T-helper 2 cell (primary cell): ENCODE measurements around the gene MTMR8.
"Not testable (repeated sequence)": the region's sequence is repeated elsewhere in the genome, so short reads cannot be mapped to it uniquely, and the experiment has no call there.

Experiments used
- DNase-seq, 5 experiments: peaks; one replicate each; pipeline versions ENCODE4 v3.0.0 to v3.0.0-alpha.2; 2012 to 2022
- total RNA-seq, 2 donors: gene quantifications; one replicate each; lab custom pipeline; 2026; lab: John Stamatoyannopoulos, UW

Gene MTMR8
- 2.2 to 5.5 reads per million in 2 donors for total RNA-seq

DNA sequence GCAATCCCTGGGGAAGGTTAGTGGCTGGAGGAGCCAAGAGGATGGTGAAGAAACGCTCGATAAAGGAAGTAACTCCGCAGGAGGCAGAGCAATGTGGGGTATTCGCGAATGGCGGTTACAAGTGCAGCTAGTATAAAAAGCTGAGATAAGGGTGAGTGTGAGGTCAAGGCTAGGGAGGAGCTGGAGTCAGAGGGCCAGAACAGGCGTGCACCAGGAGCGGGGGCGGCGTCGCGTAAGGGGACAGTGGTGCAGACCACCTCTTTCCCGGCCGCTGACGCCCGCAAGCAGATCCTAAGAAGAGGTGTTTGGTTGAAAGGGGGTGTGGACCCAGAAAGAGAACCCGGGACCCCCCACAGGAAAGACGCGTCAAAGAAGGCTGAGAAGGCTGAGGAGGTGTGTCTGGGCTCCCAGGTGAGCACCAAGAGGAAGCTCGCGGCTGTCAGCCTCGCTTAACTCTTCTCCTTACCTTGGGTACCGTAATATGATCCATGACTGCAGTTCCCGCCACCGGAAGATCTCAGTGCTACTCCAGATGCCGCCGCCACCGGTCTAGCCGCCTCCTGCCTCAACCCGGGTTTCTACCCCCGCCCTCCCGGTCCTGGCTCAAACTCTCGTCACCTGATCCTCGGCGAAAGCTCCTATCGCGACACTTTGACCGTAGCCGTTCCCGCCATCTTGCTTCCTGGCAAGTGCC lies at the start of gene MTMR8:
TSS of gene MTMR8 (minus strand) at position 579 of the 694 bp plus-strand sequence. CDS start at position 490, 89 bp downstream.
- peak; percentile 49 to 86 (median 69) for DNase-seq

DNA sequence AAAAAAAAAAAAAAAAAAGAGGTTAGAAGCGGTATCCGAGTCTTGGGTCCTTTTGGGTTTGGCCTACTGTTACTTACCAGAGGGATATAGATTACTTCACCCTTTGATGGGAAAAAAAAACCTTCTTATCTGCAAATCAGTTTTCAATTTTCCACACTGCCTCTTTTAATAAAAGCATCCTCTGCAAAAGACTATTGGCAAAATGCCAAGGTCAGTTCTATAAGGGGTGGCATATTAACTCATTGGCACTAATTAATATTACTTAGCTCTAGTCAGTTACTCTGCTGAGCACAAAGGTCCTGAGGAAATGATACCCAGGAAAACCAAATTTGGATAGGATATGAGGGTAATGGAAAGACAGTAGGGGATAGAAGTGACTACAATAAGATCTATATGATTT lies 44.3 kb upstream of the MTMR8 start:
- DNase-seq, result no peak

DNA sequence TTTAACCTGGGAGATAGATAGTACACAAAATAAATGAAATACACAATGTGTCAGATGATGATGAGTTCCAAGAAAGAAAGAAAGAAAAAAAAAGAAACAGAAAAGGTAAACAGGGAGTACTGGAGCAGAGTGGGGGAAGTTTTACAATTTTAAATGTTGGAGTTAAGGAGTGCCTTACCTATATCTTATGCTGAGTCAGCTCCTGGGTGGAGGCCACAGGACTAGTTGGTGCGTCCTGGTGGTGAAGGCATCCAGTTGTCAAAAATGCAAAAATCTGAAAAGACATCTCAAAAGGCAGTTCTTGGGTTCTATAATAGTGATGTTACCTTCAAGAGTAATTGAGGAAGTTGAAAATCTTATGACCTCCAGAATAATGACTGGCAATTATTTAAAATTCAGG lies 42.4 kb upstream of the MTMR8 start:
- no peak for DNase-seq

DNA sequence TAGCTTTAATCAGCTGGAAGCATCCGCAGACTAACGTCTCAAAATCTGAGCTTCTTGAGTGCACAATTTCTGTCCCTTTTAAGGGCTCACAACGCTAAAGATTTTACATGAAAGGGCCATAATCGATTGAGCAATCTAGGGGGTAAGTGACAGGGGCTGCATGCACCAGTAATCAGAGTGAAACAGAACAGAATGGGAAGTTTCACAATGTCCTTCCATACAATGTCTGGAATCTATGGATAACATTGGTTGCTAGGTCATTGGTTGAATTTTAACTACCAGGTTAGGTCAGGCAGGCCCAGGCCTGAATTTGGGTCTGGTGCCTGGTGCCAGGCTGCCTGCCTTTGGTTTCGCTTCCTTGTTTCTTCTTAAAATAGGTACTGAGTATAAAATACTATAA lies 42.0 kb upstream of the MTMR8 start:
- DNase-seq, result no peak

DNA sequence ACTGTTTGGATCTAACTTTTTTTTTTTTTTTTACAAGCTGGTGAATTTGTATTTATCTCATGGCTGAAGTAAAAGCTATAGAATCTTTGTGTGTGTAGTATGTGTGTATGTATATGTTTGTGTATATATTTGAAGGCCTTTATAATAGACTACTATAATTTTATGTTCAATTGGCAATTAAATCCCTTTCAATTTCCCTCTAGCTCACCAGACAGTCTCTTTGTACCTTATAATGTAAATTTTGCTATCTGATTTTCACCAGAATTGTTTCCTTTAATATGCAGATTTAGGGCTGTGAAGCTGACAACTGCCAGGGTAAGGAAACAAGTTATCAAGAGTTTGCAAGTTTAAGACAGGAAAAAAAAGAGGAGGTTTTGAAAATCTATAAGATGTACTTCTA lies 33.1 kb upstream of the MTMR8 start:
- DNase-seq, result no peak

DNA sequence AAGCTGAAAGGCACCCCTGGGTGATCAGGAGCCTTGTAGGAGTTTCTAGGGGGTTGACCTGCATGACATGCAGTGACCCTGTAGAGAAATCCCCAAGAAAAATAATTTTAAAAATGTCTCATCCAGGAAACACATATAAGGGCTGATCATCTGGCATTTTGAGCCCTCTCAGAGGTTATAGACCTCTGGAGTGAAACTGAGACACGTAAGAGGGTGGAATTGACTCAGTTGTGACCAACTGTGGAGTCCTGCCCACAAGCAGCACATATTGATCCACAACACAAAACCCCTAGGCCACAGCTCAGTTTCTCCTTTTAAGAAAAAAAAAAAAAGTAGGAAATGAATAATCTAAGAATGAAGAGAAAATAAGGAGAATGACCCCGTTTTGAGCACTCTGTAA lies 32.5 kb upstream of the MTMR8 start:
- peak in 1 of 5 experiments; percentile 31 for DNase-seq

DNA sequence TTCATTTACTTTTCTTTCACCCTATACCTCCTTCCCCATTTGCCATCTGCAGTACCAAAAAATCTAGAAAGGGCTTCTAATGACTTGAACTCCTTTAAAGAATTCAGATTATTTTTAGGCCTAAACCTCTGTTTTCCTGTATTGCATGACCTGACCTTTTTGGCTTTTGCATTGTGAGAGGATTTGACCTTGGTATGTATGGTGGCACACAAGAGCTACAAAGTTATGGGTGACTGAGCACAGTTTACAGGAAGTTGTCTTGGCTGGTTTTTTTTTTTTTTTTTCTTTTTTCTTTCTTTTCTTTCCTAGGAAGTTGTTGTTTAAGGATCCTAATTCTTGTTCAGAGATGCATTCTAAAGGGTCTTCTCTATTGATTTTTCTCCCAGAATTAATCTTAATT lies 32.0 kb upstream of the MTMR8 start:
- no peak for DNase-seq

DNA sequence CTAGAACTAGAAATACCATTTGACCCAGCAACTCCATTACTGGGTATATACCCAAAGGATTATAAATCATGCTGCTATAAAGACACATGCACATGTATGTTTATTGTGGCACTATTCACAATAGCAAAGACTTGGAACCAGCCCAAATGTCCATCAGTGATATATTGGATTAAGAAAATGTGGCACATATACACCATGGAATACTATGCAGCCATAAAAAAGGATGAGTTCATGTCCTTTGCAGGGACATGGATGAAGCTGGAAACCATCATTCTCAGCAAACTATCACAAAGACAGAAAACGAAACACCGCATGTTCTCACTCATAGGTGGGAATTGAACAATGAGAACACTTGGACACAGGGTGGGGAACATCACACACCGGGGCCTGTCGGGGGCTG lies 14.5 kb upstream of the MTMR8 start:
- DNase-seq, result not testable (repeated sequence)

DNA sequence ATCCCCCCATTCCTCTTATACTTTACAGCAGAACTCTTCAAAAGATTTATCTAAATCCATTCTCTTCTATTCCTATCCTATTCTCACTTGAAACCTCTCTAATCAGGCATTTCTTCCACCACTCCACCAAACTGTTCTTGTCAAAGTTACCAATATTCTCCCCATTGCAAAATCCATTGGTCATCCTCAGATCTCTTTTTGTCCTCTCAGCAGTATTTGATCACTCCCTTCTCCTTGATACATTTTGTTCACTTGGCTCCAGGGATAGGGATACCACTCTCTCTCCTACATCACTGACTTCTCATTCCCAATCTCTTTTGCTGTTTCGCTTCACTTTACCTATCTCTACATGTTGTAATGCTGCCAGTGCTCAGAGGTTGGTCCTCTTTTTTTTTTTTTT lies 2.8 kb upstream of the MTMR8 start:
- no peak for DNase-seq

DNA sequence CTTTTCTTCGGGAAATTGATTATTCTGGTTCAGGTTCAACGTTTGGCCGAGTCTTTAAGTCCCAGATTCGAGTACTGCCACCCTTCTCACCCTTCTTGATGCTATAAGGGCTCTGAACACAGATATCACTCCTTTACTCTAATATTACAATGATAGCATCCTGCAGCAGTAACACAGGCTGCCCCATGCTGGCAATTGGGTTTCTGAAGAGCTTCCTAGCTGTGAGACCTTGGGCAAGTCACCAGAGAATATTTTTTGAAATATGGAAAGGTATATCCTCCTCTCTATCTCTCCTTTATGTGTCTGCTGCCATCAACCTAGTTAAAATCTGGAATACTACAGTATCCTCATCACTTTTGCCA lies 297 bp upstream of the MTMR8 start:
- DNase-seq, result no peak

DNA sequence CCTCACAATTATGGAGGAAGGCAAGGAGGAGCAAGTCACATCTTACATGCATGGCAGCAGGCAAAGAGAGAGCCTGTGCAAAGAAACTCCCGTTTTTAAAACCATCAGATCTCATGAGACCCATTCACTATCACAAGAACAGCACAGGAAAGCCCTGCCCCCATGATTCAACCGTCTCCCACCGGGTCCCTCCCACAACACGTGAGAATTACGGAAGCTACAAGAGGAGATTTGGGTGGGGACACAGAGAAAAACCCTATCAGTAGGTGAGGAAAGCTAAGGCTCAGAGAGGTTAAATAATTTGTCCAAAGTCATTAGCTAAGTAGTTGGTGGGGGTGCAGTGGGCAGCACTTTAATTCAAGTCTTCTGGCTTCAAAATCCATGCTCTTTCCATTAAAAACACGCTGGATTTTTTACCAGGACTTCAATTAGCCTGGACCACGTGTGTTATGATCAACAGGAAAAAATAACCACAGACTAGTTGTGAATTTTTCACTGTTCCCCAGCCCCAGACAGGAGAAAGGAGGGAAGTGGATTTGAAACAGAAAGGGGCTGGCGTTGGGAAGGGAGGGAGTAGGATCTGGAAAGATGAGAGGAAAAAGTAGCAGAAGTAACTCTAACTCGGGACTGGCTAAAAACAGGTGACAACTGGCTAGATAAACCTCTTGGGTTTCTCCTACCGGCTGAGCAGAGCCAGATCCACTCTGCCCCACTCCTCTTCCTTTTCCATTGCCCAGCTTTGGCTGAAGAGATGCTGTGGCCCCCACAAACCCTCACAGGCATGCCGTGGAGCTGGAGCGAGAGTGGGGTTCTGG lies 986 bp downstream of the MTMR8 start:
- peak in 1 of 5 experiments; percentile 0 for DNase-seq

DNA sequence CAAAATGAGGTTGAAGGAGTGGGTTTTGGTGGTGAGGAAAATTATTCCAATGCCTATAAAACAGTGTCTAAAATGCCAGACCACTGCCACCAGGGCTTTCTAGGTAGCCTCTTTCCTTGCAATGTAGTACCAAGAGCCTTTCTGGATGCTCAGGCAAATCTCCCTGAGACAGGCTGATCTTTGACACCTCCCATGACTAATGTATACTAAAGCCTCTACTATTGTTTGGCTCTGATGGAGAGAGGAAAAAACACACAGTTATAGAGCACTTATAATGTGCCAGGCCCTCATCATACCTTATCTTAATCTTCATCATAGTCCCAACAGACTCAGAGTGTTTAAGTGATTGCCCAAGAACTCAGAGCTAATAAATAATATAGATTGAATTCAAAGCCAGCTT lies 5.8 kb downstream of the MTMR8 start:
- DNase-seq, result no peak

DNA sequence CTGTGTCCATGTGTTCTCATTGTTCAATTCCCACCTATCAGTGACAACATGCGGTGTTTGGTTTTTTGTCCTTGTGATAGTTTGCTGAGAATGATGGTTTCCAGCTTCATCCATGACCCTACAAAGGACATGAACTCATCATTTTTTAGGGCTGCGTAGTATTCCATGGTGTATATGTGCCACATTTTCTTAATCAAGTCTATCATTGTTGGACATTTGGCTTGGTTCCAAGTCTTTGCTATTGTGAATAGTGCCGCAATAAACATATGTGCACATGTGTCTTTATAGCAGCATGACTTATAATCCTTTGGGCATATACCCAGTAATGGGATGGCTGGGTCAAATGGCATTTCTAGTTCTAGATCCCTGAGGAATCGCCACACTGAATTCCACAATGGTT lies 14.5 kb downstream of the MTMR8 start:
- DNase-seq, result not testable (repeated sequence)

DNA sequence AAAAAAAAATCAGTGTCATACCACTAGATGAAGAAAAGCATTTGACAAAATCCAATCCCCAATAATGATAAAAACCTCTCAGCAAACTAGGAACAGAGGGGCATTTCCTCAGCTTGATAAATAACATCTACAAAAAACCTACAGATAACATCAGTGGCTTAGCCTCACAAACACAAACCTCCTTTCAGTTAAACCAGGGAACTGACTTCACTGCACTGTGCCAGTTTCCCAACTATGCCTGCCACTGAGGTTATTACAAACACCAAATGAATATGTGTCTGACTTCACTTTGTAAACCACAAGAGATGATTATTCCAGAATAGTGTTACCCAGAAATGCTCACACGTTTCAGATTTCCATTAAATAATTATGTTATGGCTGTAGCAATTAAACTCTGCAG lies 15.3 kb downstream of the MTMR8 start:
- DNase-seq, result peak in 1 of 5 experiments; percentile 41

DNA sequence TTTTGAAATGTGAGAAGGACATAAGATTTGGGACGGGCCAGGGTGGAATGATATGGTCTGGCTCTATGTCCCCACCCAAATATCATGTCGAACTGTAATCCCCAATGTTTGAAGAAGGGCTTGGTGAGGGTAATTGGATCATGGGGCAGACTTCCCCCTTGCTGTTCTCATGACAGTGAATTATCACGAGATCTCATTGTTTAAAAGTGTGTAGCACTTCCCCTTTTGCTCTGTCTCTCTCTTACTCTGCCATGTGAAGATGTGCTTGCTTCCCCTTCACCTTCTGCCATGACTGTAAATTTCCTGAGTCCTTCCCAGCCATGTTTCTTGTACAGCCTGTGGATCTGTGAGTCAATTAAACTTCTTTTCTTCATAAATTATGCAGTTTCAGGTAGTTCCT lies 17.5 kb downstream of the MTMR8 start:
- DNase-seq, result no peak

DNA sequence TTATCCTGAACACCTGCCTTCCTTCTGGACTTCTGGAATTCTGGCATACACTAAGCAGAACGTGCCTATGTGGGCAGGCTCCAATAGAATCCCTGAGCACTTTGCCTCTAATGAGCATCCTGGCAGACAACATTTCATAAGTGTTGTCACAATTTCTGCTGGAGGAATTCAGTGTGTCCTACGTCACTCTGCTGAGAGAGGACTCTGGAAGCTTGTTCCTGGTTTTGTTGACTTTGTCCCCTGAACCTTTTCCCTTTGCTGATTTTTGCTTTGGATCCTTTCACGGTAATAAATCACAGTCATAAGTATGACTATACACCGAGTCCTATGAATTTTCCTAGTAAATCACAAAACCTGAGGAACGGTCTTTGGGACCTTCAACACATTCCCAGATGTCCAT lies 43.2 kb downstream of the MTMR8 start:
- DNase-seq, result no peak

DNA sequence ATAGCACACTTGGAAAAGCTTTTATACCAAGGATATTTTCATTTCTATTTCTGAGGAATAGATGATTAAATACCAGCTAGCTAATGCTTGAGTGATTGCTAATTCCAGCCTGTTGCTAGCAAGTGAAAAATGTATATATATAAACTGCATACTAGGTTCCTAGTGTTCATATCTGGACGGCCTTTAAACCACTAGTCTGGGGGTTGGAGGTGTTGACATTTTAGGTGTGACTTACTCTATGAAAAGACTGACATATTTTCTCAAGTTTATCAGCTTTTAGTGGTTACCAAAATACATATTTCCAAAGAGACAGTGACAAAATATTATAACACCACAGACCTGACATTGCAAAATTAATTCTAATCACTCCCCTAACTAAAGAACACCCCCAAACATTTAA lies 44.7 kb downstream of the MTMR8 start:
- DNase-seq, result no peak

DNA sequence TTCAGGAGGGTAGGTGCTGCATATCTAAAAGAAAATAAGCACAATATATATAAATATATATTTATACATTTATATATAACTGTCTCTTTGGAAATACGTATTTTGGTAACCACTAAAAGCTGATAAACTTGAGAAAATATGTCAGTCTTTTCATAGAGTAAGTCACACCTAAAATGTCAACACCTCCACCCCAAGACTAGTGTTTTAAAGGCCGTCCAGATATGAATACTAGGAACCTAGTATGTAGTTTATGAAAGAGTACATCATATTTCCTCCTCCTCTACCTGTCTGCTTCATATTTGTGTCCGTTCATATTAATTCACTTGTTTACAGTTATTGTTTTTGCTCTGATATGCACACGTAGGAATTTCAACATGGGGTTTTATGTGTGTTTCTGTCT lies 45.2 kb downstream of the MTMR8 start:
- DNase-seq, result no peak

DNA sequence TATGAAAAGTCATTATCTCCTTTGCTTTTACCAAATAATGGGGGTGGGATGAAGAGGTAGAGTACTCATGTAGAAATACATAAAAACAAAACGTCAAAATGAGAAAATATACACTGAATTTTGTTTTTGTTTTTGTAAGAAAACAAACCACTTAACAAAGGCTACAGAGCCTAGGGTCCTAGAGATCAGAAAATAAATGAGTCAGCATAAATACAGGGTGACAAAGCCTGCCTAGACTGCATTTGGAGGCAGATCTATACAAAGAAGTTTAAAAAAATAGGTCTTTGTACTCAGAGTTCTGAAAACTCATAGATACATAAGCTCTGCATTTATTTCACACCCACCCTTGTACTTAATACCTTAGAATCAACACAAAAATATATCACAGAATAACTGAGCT lies 52.4 kb downstream of the MTMR8 start:
- DNase-seq, result no peak

DNA sequence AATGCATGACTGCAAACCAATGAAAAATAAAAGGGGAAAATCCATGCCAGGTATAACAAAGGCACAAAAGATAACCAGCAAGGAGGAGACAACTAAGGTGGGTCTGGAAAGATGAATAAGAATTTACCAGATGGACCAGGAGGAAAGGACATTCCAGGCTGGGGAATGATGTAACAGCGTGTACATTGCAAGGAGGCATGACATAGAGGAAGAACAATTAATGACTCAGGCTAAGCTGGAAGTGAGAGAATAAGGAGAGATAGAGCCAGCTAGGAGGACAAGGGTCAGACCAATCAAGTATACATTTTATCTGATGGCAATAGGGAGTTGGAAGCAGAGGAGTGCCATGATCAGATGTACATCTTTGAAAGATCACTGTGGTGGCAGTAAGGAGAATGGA lies 57.0 kb downstream of the MTMR8 start:
- DNase-seq, result no peak

DNA sequence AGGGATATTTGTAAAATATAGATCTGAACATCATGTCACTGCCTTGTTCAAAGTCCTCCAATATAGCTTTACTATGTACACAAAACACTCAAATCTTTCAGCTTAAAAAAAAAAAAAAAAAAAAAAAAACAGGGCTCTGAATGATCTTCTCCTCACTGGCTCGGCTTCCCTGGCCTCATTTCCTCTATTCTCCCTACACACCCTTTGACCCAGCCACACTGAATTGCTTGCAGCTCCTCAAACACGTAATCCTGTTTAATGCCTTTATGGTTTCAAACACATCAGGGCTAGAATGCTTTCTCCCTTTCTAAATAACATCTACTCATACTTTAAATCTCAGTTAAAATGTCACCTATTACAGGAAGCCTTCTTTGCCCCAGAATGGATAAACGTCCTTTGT lies 60.8 kb downstream of the MTMR8 start:
- no peak for DNase-seq

DNA sequence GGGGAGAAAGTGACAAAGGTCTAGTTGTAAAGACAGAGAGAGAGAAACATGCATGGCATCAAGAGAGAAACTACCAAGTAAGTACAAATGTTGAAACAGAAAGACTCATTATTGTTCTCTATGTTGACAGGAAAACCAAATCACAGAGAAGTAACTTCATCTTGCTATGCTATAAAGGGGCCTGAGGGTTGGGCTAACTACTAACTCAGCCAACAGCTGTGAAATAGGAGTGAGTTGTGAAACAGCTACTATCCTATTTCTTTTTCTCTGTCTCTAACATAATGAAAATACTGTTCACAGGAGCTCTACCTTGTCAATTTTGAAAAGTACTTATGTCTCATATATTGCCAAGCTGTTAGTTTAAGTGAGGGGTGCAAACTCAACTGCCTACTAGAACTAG lies 65.0 kb downstream of the MTMR8 start:
- DNase-seq, result no peak

DNA sequence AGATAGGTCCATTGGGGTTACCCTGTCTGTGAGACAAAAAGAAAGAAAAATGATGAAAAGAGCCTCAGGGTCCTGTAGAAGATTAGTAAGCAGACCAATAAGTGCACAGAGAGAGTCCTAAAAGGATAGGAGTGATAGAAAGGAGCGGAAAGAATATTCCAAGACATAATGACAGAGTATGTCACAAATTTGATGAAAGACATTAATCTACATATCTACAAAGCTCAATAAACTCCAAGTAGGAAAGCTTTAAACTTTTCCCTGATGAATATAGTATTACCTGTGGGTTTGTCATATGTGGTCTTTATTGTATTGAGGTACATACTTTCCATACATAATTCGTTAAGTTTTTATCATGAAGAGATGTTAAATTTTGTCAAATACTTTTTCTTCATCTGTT lies 73.7 kb downstream of the MTMR8 start:
- DNase-seq, result no peak

DNA sequence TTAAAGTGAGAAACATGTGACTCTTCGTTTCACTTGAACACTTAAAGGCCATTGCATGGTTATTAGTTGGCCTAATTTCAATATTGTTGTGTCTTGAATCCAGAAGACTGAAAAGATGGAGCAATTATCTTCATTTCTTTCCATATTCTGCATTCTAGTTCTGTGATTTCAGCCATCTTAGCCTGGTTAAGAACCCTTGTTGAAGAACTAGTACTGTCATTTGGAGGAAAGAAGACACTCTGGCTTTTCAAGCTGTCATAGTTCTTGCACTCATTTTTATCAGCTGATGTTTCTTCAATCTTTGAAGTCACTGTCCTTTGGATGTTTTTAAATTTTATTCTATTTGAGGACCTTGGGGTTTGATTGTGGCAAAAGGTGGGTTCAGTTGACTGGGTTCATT lies 81.6 kb downstream of the MTMR8 start:
- DNase-seq, result no peak
